WERI-Rb-1 (cell line): Measurements from ENCODE around the gene LRP5.

ENCODE experiments used
- DNase-seq: peaks from one replicate; pipeline ENCODE4 v3.0.0-alpha.2; 2020
- H3K27ac ChIP-seq: fragments of 250-450 bp; sonication (Bioruptor Pico); 2 replicates; pipeline ENCODE4 v1.5.1; 2020; ENCODE audit warnings: mild to moderate bottlenecking, moderate library complexity
- H3K27me3 ChIP-seq: fragments of 250-450 bp; sonication (Bioruptor Pico); 2 replicates; pipeline ENCODE4 v1.5.1; 2021; ENCODE audit warnings: mild to moderate bottlenecking, low read depth, moderate library complexity; ENCODE audit not compliant: insufficient read depth, severe bottlenecking
- H3K36me3 ChIP-seq: fragments of 250-450 bp; sonication (Bioruptor Pico); 2 replicates; pipeline ENCODE4 v1.5.1; 2020; ENCODE audit warnings: mild to moderate bottlenecking, moderate library complexity
- H3K4me3 ChIP-seq: 2 replicates; pipeline ENCODE4 v1.5.1; 2011; ENCODE audit warnings: low read depth, mild to moderate bottlenecking, control low read depth, low read length
- H3K9me3 ChIP-seq: fragments of 250-450 bp; sonication (Bioruptor Pico); 2 replicates; pipeline ENCODE4 v1.5.1; 2021; ENCODE audit warnings: mild to moderate bottlenecking, moderate library complexity; ENCODE audit not compliant: severe bottlenecking
- CTCF ChIP-seq: IDR thresholded peaks from 2 replicates; pipeline ENCODE4 v1.5.1; 2011; ENCODE audit warnings: low read depth, mild to moderate bottlenecking, control low read depth, inconsistent platforms, low read length

The LRP5 gene

GRCh38 chr11:68424101-68424632 is 111.8 kb downstream of the LRP5 start:
- peaks cover 43% of the 10 kb centered on the region for H3K36me3 ChIP-seq

GRCh38 chr11:68424981-68425865 is 112.8 kb downstream of the LRP5 start:
- TF ChIP-seq CTCF = no peak
- no peak for DNase-seq
- Histone ChIP-seq H3K4me3 (no peak overlapping the region), H3K27ac (no peak overlapping the region), H3K9me3 (peaks cover 3% of the 10 kb centered on the region), H3K36me3 (peaks cover 46% of the 10 kb centered on the region), H3K27me3 (no peaks in the 10 kb centered on the region)

More at GRCh38 chr11:68424101-68424632, 111.8 kb downstream of the LRP5 start:
- H3K9me3 ChIP-seq = no peaks in the 10 kb centered on the region
- no peak for DNase-seq
- no peak overlapping the region for H3K27ac ChIP-seq
- H3K27me3 ChIP-seq = no peaks in the 10 kb centered on the region
- H3K4me3 ChIP-seq = no peak overlapping the region
- TF ChIP-seq CTCF = no peak

GRCh38 chr11:68425866-68426380 is 113.5 kb downstream of the LRP5 start:
- Histone ChIP-seq H3K27ac (no peak overlapping the region), H3K36me3 (peaks cover 50% of the 10 kb centered on the region), H3K9me3 (peaks cover 3% of the 10 kb centered on the region), H3K27me3 (no peaks in the 10 kb centered on the region), H3K4me3 (no peak overlapping the region)
- no peak for TF ChIP-seq CTCF
- DNase-seq = no peak

- no peak for TF ChIP-seq CTCF
- no peak for DNase-seq
- Histone ChIP-seq H3K4me3 (no peak overlapping the region), H3K9me3 (peaks cover 3% of the 10 kb centered on the region), H3K27me3 (no peaks in the 10 kb centered on the region), H3K36me3 (peaks cover 53% of the 10 kb centered on the region), H3K27ac (no peak overlapping the region)
These were observed 117.3 kb downstream of the LRP5 start for GRCh38 chr11:68429661-68430060.

GRCh38 chr11:68430384-68430783 is 118.0 kb downstream of the LRP5 start:
- no peak for DNase-seq
- H3K9me3 ChIP-seq = peaks cover 3% of the 10 kb centered on the region
- peaks cover 46% of the 10 kb centered on the region for H3K36me3 ChIP-seq
- no peak overlapping the region for H3K4me3 ChIP-seq
- H3K27me3 ChIP-seq = no peaks in the 10 kb centered on the region
- H3K27ac ChIP-seq = no peak overlapping the region
- no peak for TF ChIP-seq CTCF
